ENCODE measurements around the gene CXXC4.

The CXXC4 gene

GRCh38 chr4:104457308-104457981 lies 37.2 kb downstream of the CXXC4 start:
- no peak overlapping the region for H3K4me3 Mint-ChIP-seq
- H3K9me3 Mint-ChIP-seq, result no peaks in the 10 kb centered on the region
- H3K27ac Mint-ChIP-seq, result no peak overlapping the region
- H3K36me3 Mint-ChIP-seq, result no peaks in the 10 kb centered on the region
- no peaks in the 10 kb centered on the region for H3K27me3 Mint-ChIP-seq
- no peaks in the 10 kb centered on the region for H3K4me1 Mint-ChIP-seq

GRCh38 chr4:104451573-104451972 lies 43.1 kb downstream of the CXXC4 start:
- no peak overlapping the region for H3K27ac Mint-ChIP-seq
- H3K36me3 Mint-ChIP-seq, result no peaks in the 10 kb centered on the region
- H3K9me3 Mint-ChIP-seq, result no peaks in the 10 kb centered on the region
- no peaks in the 10 kb centered on the region for H3K27me3 Mint-ChIP-seq
- no peak overlapping the region for H3K4me3 Mint-ChIP-seq
- no peaks in the 10 kb centered on the region for H3K4me1 Mint-ChIP-seq

DNA sequence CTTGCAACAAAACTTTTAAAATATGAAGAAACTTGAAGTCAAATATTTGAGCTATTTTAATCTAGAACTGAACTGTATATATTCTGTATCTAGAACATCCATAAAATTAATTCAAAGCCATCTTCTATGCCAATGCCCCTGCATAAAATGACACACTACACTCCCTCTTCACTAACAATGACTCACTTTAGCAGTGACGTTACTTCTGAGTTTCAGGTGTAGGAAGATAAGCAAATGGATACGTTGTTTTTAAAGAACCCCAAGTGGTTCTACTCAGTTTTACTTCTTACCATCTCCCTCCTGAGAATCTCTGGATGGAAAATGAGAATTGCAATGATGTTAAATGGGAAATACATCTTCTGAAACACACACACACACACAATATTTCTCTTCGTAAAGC lies 45.2 kb downstream of the CXXC4 start:
- Mint-ChIP-seq H3K27ac (no peak overlapping the region), H3K27me3 (no peaks in the 10 kb centered on the region), H3K9me3 (no peaks in the 10 kb centered on the region), H3K36me3 (no peaks in the 10 kb centered on the region), H3K4me3 (no peak overlapping the region), H3K4me1 (no peaks in the 10 kb centered on the region)

- no peak overlapping the region for H3K4me3 Mint-ChIP-seq
- no peaks in the 10 kb centered on the region for H3K9me3 Mint-ChIP-seq
- H3K27ac Mint-ChIP-seq, result no peak overlapping the region
Observed at GRCh38 chr4:104447294-104447693, 47.4 kb downstream of the CXXC4 start.

DNA sequence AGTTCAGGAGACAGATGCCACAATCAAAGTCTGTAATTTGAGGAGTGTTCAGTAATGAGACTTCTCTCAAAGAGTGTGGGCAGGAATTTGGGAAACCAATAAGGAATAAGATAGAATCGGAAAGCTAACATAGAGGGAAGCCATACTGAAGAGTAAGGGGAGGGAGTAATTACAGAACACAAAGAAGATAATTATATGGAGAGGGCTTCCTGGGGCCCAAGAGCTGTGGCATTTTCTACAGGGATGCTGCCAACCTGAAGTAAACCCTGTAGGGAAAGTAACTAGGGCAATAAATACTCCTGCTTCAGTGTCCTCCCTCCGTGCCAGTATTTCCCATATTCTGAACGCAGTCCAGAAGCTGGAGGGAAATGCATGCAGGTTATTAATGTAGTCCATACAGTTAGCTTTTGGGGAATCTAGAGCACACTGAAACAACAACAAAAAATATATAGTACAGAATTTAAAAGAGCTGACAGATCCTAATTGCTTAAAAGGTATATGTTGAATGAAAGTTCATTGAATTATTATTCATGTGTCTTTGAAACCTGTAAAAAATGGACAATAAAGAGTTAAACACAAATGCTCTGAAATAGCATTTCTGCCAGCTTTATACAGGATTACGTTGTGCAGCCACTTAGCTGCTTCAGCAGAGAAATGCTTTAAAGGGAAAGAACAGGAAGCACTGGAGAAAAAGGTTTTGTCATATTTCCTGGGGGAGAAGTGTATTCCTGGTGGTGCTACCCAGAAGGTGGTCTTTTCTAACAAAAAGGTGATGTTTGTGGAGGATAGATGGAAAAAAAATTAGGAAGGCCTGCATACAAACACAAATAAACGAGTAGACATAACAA lies 48.0 kb downstream of the CXXC4 start:
- no peaks in the 10 kb centered on the region for H3K36me3 Mint-ChIP-seq
- no peak overlapping the region for H3K27ac Mint-ChIP-seq
- no peaks in the 10 kb centered on the region for H3K27me3 Mint-ChIP-seq
- no peaks in the 10 kb centered on the region for H3K4me1 Mint-ChIP-seq
- H3K4me3 Mint-ChIP-seq, result no peak overlapping the region
- H3K9me3 Mint-ChIP-seq, result no peaks in the 10 kb centered on the region

More at GRCh38 chr4:104447294-104447693, 47.4 kb downstream of the CXXC4 start:
- Mint-ChIP-seq H3K36me3 (no peaks in the 10 kb centered on the region), H3K27me3 (no peaks in the 10 kb centered on the region), H3K4me1 (no peaks in the 10 kb centered on the region)

- no peak overlapping the region for H3K27ac Mint-ChIP-seq
- H3K36me3 Mint-ChIP-seq, result no peaks in the 10 kb centered on the region
- H3K4me1 Mint-ChIP-seq, result no peaks in the 10 kb centered on the region
- H3K27me3 Mint-ChIP-seq, result no peaks in the 10 kb centered on the region
- peaks cover 4% of the 10 kb centered on the region for H3K9me3 Mint-ChIP-seq
- H3K4me3 Mint-ChIP-seq, result no peak overlapping the region
Observed at GRCh38 chr4:104444685-104445084, 50.0 kb downstream of the CXXC4 start.

DNA sequence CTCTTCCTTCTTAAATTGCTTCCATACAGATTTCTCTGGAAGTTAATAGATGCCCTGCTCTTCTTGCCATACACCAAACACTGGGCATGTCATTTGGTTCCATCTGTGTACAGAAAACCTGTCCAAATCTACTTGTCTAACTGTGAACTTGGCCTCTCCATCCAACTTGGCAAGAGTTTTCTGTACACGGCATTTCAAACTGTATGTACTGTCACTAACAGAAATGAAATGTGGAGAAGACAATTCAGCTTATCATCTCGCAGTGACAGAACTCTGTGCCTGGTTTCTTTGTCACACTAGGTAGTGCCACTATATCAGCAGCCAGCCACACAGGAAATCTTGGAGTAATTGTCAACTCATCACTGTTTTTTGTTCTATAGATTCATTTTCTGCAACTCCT lies 58.2 kb downstream of the CXXC4 start:
- Mint-ChIP-seq H3K4me3 (no peak overlapping the region), H3K27ac (no peak overlapping the region), H3K27me3 (no peaks in the 10 kb centered on the region), H3K4me1 (no peaks in the 10 kb centered on the region), H3K9me3 (peaks cover 6% of the 10 kb centered on the region), H3K36me3 (no peaks in the 10 kb centered on the region)

DNA sequence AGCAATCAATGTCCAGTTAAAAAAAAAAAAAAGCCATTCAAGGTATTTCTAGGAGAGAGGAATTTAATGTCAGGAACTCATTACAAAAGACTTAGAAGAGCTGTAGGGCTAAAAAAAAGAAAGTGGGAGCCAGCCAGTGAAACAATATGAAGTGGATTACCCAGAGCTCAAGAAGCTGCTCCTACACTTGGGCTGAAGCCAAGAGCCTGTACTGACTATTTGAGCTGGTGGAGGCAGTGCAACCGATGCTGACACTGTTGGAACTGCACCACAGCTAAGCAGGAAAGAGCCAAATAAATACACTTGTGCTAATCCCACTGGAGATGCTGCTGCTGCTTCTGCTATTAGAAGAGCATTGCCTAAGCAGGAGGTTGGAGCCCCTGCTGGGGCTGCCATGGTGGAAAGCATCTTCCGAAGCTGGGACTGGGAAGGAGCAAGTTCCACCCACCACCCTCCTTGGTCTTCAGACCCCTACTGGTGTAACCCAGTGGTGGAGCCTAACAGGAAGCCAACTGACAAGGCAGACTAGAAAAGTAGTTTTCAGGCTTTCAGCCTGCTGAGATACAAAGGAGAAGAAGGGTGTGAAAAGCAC lies 65.4 kb downstream of the CXXC4 start:
- no peak overlapping the region for H3K27ac Mint-ChIP-seq
- H3K4me3 Mint-ChIP-seq, result no peak overlapping the region
- no peaks in the 10 kb centered on the region for H3K4me1 Mint-ChIP-seq
- H3K36me3 Mint-ChIP-seq, result no peaks in the 10 kb centered on the region
- no peaks in the 10 kb centered on the region for H3K9me3 Mint-ChIP-seq
- no peaks in the 10 kb centered on the region for H3K27me3 Mint-ChIP-seq

GRCh38 chr4:104425948-104426347 lies 68.7 kb downstream of the CXXC4 start:
- H3K27ac Mint-ChIP-seq, result no peak overlapping the region
- H3K36me3 Mint-ChIP-seq, result no peaks in the 10 kb centered on the region
- H3K27me3 Mint-ChIP-seq, result no peaks in the 10 kb centered on the region
- H3K9me3 Mint-ChIP-seq, result no peaks in the 10 kb centered on the region
- H3K4me3 Mint-ChIP-seq, result no peak overlapping the region
- no peaks in the 10 kb centered on the region for H3K4me1 Mint-ChIP-seq

GRCh38 chr4:104424989-104425388 lies 69.7 kb downstream of the CXXC4 start:
- Mint-ChIP-seq H3K27me3 (no peaks in the 10 kb centered on the region), H3K27ac (no peak overlapping the region), H3K9me3 (no peaks in the 10 kb centered on the region), H3K4me3 (no peak overlapping the region), H3K36me3 (no peaks in the 10 kb centered on the region), H3K4me1 (no peaks in the 10 kb centered on the region)

- no peaks in the 10 kb centered on the region for H3K27me3 Mint-ChIP-seq
- H3K4me1 Mint-ChIP-seq, result no peaks in the 10 kb centered on the region
- H3K9me3 Mint-ChIP-seq, result no peaks in the 10 kb centered on the region
- H3K36me3 Mint-ChIP-seq, result no peaks in the 10 kb centered on the region
- H3K27ac Mint-ChIP-seq, result no peak overlapping the region
- H3K4me3 Mint-ChIP-seq, result no peak overlapping the region
Observed at GRCh38 chr4:104424475-104424941, 70.2 kb downstream of the CXXC4 start.

DNA sequence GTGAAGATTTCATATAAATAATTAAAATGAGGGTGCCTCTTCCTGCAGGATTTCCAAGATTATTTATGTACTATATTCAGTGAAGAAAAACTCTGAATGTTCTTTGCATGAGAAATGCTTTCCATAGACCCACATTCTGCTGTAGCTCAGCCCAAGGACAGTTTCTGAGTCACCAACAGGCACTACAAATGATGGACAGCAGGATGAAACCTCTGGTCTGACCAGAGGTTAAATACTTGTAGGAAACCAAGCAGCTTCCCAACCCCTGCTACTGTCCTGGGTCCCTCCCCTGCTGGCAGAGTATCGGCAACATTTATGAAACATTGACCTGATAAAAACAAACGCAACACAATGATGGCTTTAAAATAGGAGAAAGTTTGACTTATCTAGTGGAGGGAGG lies 73.1 kb downstream of the CXXC4 start:
- Mint-ChIP-seq H3K4me1 (no peaks in the 10 kb centered on the region), H3K9me3 (no peaks in the 10 kb centered on the region), H3K36me3 (no peaks in the 10 kb centered on the region), H3K4me3 (no peak overlapping the region), H3K27me3 (no peaks in the 10 kb centered on the region), H3K27ac (no peak overlapping the region)

DNA sequence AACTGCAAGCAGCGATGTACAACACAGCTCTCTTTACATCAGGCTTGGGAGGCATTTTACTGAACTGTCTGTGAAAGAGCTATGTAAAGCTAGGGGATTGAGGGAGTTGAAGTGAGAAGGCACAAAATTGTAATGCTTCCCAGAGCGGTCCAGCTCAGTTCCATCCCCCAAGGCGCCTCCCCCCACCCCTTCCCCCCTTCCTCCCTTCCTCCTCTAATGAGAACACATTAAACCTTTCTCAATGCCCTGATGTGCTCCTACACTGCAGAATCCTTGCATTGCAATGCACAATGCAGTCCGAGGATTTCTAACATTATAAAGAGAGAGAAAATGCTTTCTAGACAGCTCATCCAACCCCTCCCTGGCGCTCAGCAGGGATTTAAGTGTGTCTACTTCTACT lies 73.9 kb downstream of the CXXC4 start:
- Mint-ChIP-seq H3K27ac (no peak overlapping the region), H3K4me1 (no peaks in the 10 kb centered on the region), H3K4me3 (no peak overlapping the region), H3K27me3 (no peaks in the 10 kb centered on the region), H3K36me3 (no peaks in the 10 kb centered on the region), H3K9me3 (no peaks in the 10 kb centered on the region)
